Ascending aorta (tissue), 2 donors: ENCODE results near the gene SULT1A3. TPM values are rescaled to one million over a fixed set of nuclear protein-coding genes. Genes with fewer than 3 reads are reported as not detected.
"Not testable (repeated sequence)": the region's sequence is repeated elsewhere in the genome, so short reads cannot be mapped to it uniquely, and the experiment has no call there.

ENCODE experiments used
- DNase-seq, 2 donors: peaks; one replicate each; pipeline ENCODE4 v3.0.0-alpha.2; 2019; ENCODE audit warnings: low spot score in 2 of 2
- H3K27ac ChIP-seq, 2 donors: fragments of 200-600 bp; sonication (generic); one replicate each; pipeline ENCODE4 v1.5.1; 2016 to 2017; ENCODE audit warnings: mild to moderate bottlenecking in 1 of 2
- H3K27me3 ChIP-seq: fragments of 200-600 bp; sonication (generic); one replicate; pipeline ENCODE4 v1.5.1; 2017
- H3K36me3 ChIP-seq, 2 donors: fragments of 200-600 bp; sonication (generic); one replicate each; pipeline ENCODE4 v1.5.1; 2016
- H3K4me1 ChIP-seq, 2 donors: fragments of 200-600 bp; sonication (generic); one replicate each; pipeline ENCODE4 v1.5.1; 2016 to 2017; ENCODE audit warnings: mild to moderate bottlenecking in 1 of 2
- H3K4me3 ChIP-seq, 2 donors: fragments of 200-600 bp; sonication (generic); one replicate each; pipeline ENCODE4 v1.5.1; 2016 to 2017; ENCODE audit warnings: mild to moderate bottlenecking in 1 of 2
- H3K9me3 ChIP-seq, 2 donors: fragments of 200-600 bp; sonication (generic); one replicate each; pipeline ENCODE4 v1.5.1; 2016
- intact Hi-C: fragments of 100-400 bp; cut with DNase I; formaldehyde crosslinking; loops from one replicate; pipeline ENCODE4 v1.15.1; 2023
- total RNA-seq: library from RNA; depleted of rRNA; stranded (reverse); fragments of >200 nt; gene quantifications from one replicate; pipeline ENCODE4 v1.1.0, GENCODE V29; 2016
- TF ChIP-seq, protein P1 (sequence below), 3 experiments: fragments of 200-600 bp in 2 of 3; fragments of 450-650 bp in 1 of 3; sonication (generic) in 2 of 3; IDR thresholded peaks; one replicate each; pipeline ENCODE4 v1.5.1; 2016 to 2019; ENCODE audit warnings: antibody characterized with exemption in 3 of 3, mild to moderate bottlenecking in 1 of 3, moderate library complexity in 1 of 3

Gene SULT1A3
- total RNA-seq, 1 donor from 2014 or later, result 14.8 TPM

DNA sequence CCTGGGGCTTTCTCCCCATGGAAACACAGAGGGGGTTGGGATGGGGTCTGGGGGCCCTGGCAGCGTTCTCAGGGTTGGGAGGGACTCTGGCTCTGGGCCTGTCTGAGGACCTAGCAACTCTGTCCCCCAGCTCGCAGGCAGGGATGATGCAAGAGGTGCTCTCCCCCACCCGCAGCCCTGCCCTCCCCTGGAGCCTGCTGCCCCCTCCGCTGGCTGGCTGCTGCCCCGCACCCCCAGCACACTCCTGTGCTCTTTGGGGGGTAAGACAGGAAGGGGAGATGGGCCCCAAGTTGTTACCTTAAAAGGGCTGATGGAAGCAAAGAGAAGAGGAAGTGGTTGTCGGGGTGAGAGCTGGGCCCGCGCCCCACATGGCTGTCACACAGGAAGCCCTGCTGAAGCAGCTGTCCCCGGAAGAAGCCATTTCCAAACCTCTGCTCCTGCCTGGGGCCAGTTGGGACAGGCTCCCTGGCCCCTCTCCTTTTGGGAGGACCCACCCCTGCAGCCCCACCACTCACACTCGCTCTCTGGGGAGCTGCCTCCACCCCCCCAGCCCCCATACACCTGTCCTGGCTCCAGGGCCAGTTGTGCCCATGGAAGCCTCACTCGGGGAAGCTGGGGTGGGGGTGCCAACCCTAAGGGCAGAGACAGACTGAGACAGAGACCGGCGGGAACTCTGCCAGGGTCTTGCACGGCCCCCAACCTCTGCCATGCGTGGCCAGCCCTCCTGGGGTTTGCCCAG lies 13.2 kb upstream of the SULT1A3 start:
- no peak overlapping the region for H3K27ac ChIP-seq

DNA sequence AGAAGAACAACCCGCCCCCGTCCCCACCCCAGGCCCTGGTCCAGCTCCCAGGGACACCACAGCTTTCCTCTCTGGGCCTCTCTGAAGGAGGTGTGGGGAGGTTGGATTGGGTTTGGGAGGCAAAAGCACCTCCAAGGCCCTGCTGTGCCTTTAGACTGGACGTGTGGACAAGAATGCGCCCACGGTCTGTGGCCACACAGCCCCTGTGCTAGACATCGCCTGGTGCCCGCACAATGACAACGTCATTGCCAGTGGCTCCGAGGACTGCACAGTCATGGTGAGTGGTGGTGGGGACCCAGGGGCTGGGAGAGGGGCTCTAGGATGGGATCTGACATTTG lies 12.6 kb upstream of the SULT1A3 start:
- TF ChIP-seq, protein P1, sequence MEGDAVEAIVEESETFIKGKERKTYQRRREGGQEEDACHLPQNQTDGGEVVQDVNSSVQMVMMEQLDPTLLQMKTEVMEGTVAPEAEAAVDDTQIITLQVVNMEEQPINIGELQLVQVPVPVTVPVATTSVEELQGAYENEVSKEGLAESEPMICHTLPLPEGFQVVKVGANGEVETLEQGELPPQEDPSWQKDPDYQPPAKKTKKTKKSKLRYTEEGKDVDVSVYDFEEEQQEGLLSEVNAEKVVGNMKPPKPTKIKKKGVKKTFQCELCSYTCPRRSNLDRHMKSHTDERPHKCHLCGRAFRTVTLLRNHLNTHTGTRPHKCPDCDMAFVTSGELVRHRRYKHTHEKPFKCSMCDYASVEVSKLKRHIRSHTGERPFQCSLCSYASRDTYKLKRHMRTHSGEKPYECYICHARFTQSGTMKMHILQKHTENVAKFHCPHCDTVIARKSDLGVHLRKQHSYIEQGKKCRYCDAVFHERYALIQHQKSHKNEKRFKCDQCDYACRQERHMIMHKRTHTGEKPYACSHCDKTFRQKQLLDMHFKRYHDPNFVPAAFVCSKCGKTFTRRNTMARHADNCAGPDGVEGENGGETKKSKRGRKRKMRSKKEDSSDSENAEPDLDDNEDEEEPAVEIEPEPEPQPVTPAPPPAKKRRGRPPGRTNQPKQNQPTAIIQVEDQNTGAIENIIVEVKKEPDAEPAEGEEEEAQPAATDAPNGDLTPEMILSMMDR (IDR thresholded peaks at IDR 0.05), result no peak
- peaks cover 0 to 4% of the 10 kb centered on the region in 2 donors for H3K36me3 ChIP-seq
- no peaks in the 10 kb centered on the region for H3K9me3 ChIP-seq
- no peaks in the 10 kb centered on the region for H3K27me3 ChIP-seq
- H3K4me1 ChIP-seq, result peaks cover 3 to 9% of the 10 kb centered on the region in 2 donors
- H3K27ac ChIP-seq, result no peak overlapping the region
- intact Hi-C loops, result no loop called here
- DNase-seq, result no peak
- H3K4me3 ChIP-seq, result peak overlapping the region in 1 of 2 donors; percentile 1

More for the DNA sequence above, 13.2 kb upstream of the SULT1A3 start:
- Histone ChIP-seq H3K27me3 (no peaks in the 10 kb centered on the region), H3K36me3 (peaks cover 0 to 4% of the 10 kb centered on the region in 2 donors), H3K4me1 (peaks cover 3 to 9% of the 10 kb centered on the region in 2 donors), H3K9me3 (no peaks in the 10 kb centered on the region), H3K4me3 (peak overlapping the region in 1 of 2 donors; percentile 73)
- TF ChIP-seq, protein P1 (IDR thresholded peaks at IDR 0.05), result no peak
- peak in 1 of 2 donors; percentile 81 for DNase-seq
- intact Hi-C loops, result no loop called here

DNA sequence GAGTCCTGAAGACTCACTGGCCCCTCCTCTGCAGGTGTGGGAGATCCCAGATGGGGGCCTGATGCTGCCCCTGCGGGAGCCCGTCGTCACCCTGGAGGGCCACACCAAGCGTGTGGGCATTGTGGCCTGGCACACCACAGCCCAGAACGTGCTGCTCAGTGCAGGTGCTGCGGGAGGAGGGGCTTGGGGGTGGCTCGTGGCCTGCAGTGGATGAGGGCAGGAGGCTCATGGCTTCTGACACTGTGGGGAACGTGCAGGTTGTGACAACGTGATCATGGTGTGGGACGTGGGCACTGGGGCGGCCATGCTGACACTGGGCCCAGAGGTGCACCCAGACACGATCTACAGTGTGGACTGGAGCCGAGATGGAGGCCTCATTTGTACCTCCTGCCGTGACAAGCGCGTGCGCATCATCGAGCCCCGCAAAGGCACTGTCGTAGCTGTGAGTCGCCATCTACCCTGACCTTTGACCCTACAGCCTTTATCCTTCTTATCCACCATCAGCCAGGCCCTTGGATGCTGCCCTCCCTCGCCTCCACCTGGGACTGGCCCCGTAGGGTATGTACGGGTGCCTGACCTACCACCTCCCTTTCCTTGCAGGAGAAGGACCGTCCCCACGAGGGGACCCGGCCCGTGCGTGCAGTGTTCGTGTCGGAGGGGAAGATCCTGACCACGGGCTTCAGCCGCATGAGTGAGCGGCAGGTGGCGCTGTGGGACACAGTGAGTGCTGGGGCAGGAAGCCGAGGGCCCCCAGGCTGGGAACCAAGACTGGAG lies 12.1 kb upstream of the SULT1A3 start:
- Histone ChIP-seq H3K27me3 (no peaks in the 10 kb centered on the region), H3K27ac (no peak overlapping the region), H3K9me3 (no peaks in the 10 kb centered on the region), H3K36me3 (peaks cover 0 to 4% of the 10 kb centered on the region in 2 donors), H3K4me3 (no peak overlapping the region), H3K4me1 (peaks cover 3 to 9% of the 10 kb centered on the region in 2 donors)
- intact Hi-C loops, result no loop called here
- DNase-seq, result peak in 1 of 2 donors; percentile 79
- TF ChIP-seq, protein P1 (IDR thresholded peaks at IDR 0.05), result peak; percentile 47 to 55 (median 55)

DNA sequence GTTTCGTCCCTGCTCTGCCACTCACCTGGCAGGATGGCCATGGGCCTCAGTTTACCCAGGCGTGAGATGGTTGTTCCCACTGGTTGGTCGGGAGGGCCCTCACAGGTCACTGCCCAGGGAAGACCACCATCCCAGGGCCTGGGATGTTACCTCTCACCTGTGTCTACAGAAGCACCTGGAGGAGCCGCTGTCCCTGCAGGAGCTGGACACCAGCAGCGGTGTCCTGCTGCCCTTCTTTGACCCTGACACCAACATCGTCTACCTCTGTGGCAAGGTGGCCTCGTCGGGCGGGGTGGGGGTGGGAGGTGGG lies 11.5 kb upstream of the SULT1A3 start:
- Histone ChIP-seq H3K4me1 (peaks cover 3 to 8% of the 10 kb centered on the region in 2 donors), H3K4me3 (no peak overlapping the region), H3K36me3 (peaks cover 0 to 4% of the 10 kb centered on the region in 2 donors), H3K27ac (no peak overlapping the region), H3K9me3 (no peaks in the 10 kb centered on the region), H3K27me3 (no peaks in the 10 kb centered on the region)
- DNase-seq, result no peak
- TF ChIP-seq, protein P1 (IDR thresholded peaks at IDR 0.05), result no peak
- intact Hi-C loops, result no loop called here

DNA sequence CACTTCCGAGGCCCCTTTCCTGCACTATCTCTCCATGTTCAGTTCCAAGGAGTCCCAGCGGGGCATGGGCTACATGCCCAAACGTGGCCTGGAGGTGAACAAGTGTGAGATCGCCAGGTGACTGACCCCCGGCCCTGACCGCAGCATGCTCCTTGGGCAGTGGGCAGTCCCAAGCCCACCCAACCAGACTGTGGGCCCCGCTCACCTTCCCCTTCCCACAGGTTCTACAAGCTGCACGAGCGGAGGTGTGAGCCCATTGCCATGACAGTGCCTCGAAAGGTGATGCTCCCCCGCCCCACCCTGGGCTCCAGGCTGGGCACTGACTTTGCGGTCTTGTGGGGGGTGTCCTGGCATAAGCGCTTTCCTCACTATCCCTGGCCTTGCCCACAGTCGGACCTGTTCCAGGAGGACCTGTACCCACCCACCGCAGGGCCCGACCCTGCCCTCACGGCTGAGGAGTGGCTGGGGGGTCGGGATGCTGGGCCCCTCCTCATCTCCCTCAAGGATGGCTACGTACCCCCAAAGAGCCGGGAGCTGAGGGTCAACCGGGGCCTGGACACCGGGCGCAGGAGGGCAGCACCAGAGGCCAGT lies 11.0 kb upstream of the SULT1A3 start:
- no peaks in the 10 kb centered on the region for H3K9me3 ChIP-seq
- TF ChIP-seq, protein P1 (IDR thresholded peaks at IDR 0.05), result no peak
- H3K4me3 ChIP-seq, result no peak overlapping the region
- H3K27me3 ChIP-seq, result no peaks in the 10 kb centered on the region
- H3K4me1 ChIP-seq, result peaks cover 3 to 4% of the 10 kb centered on the region in 2 donors
- intact Hi-C loops, result no loop called here
- no peak overlapping the region for H3K27ac ChIP-seq
- peaks cover 0 to 4% of the 10 kb centered on the region in 2 donors for H3K36me3 ChIP-seq
- peak in 1 of 2 donors; percentile 61 for DNase-seq

DNA sequence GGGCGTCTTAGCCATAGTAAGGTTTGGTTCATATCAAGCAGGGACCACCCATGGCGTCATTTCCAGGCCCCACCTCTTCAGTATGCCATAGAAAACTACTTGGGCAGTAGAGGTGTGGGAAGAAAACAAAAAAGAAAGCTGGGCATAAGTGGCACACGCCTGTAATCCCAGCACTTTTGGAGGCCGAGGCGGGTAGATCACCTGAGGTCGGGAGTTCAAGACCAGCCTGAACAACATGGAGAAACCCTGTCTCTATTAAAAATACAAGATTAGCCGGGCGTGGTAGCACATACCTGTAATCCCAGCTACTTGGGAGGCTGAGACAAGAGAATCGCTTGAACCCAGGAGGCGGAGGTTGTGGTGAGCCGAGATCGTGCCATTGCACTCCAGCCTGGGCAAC lies 7.9 kb upstream of the SULT1A3 start:
- H3K9me3 ChIP-seq, H3K4me1 ChIP-seq, DNase-seq, H3K36me3 ChIP-seq, intact Hi-C loops, H3K4me3 ChIP-seq, H3K27me3 ChIP-seq, H3K27ac ChIP-seq: not testable (repeated sequence)

DNA sequence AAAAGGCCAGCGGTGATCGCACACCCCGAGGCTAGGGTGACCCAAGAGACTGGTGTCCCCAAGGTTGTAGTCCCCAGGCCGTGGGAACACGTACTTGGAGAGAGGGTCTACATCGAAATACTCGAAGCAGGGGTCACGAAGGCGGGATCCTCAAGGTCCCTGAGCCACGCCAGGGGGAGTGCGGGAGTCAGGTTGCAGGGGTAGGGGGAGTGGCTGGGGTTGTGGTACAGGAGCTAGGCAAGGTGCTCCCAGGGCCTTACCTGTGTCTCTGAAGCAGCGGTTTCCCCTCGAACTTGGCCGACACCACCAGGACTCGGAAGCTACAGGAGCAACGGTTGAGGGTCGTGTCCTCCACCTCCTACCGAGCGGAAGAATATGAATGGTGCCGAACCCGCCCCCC lies 6.0 kb upstream of the SULT1A3 start:
- not testable (repeated sequence) for H3K4me3 ChIP-seq

DNA sequence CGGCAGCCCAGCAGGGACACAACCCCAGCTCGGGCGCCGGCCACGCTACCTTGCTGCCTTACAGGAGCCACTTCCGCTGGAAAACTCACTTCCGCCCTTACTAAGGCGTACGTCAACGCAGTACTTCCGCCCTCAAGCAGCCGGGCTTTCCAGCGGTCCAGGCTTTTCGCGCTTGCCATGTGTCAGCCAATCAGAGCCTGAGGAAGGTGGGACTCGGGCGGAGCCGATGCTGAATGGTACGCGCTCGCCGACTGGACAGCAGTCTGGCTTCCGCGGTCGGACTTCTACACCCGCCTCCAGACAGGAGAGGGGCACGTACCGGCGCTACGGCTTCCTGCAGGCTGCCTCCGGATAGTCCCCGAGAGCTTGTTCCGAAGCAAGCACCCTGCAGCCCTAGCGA lies 5.4 kb upstream of the SULT1A3 start, which contains the start of the genes BOLA2B and SLX1A:
Gene BOLA2B, minus strand, starts transcription at position 52 of the 400 bp plus-strand sequence. CDS start 71 bp downstream, outside the sequence.
Gene SLX1A, plus strand, starts transcription at position 261 of the 400 bp plus-strand sequence. CDS start 210 bp downstream, outside the sequence.
- DNase-seq, H3K4me1 ChIP-seq, H3K36me3 ChIP-seq, H3K9me3 ChIP-seq, H3K27me3 ChIP-seq, intact Hi-C loops: not testable (repeated sequence)
- peak within 1 kb of the TSS in 1 of 2 donors; percentile 66 for H3K4me3 ChIP-seq
- peak within 1 kb of the TSS in 1 of 2 donors; percentile 46 for H3K27ac ChIP-seq

More for the DNA sequence above, 6.0 kb upstream of the SULT1A3 start:
- H3K4me1 ChIP-seq, intact Hi-C loops, H3K27me3 ChIP-seq, DNase-seq, H3K27ac ChIP-seq, H3K9me3 ChIP-seq, H3K36me3 ChIP-seq: not testable (repeated sequence)
